Fibroblast of lung (primary cell): ENCODE results near the gene NGF. TPM values are rescaled to one million over a fixed set of nuclear protein-coding genes. Genes with fewer than 3 reads are reported as not detected.

Source experiments
- DNase-seq, 2 donors: peaks; one replicate each; pipeline versions ENCODE4 v3.0.0 to v3.0.0-alpha.2; 2010; ENCODE audit warnings: low read depth in 2 of 2
- H2AFZ ChIP-seq: 2 replicates; pipeline ENCODE4 v1.5.1; 2012; ENCODE audit warnings: low read length, control low read depth, inconsistent platforms
- H3K27ac ChIP-seq: 2 replicates; pipeline ENCODE4 v1.5.1; 2011; ENCODE audit warnings: low read length, control low read depth; ENCODE audit not compliant: insufficient read depth
- H3K27me3 ChIP-seq: 2 replicates; pipeline ENCODE4 v1.5.1; 2011; ENCODE audit warnings: mild to moderate bottlenecking, low read length; ENCODE audit not compliant: control insufficient read depth, insufficient read depth
- H3K36me3 ChIP-seq: 2 replicates; pipeline ENCODE4 v1.5.1; 2011; ENCODE audit warnings: low read length; ENCODE audit not compliant: control insufficient read depth, insufficient read depth
- H3K4me1 ChIP-seq: 2 replicates; pipeline ENCODE4 v1.5.1; 2011; ENCODE audit warnings: low read length; ENCODE audit not compliant: control insufficient read depth, insufficient read depth; ENCODE audit errors: extremely low read depth
- H3K4me2 ChIP-seq: 2 replicates; pipeline ENCODE4 v1.5.1; 2011; ENCODE audit warnings: low read length, control low read depth; ENCODE audit not compliant: insufficient read depth; ENCODE audit errors: extremely low read depth
- H3K4me3 ChIP-seq, 4 experiments: fragments of 200-600 bp in 1 of 4; sonication (generic) in 1 of 4; replicated peaks in 1 of 4; 2 replicates each; pipeline ENCODE4 v1.5.1; 2011 to 2016; ENCODE audit warnings: low read length in 4 of 4, low read depth in 3 of 4, mild to moderate bottlenecking in 3 of 4, control low read depth in 2 of 4, inconsistent platforms in 1 of 4, mixed read lengths in 1 of 4; ENCODE audit not compliant: insufficient read depth in 1 of 4; ENCODE audit errors: control extremely low read depth in 1 of 4
- H3K79me2 ChIP-seq: 2 replicates; pipeline ENCODE4 v1.5.1; 2012; ENCODE audit warnings: mild to moderate bottlenecking, low read length, inconsistent platforms; ENCODE audit not compliant: control insufficient read depth, insufficient read depth
- H3K9ac ChIP-seq: 2 replicates; pipeline ENCODE4 v1.5.1; 2011; ENCODE audit warnings: mild to moderate bottlenecking, low read length, control low read depth; ENCODE audit not compliant: insufficient read depth
- H3K9me3 ChIP-seq: 2 replicates; pipeline ENCODE4 v1.5.1; 2012; ENCODE audit warnings: low read depth, low read length; ENCODE audit not compliant: control insufficient read depth, insufficient read depth
- H4K20me1 ChIP-seq: 2 replicates; pipeline ENCODE4 v1.5.1; 2011; ENCODE audit warnings: low read length; ENCODE audit not compliant: control insufficient read depth, insufficient read depth; ENCODE audit errors: extremely low read depth
- CTCF ChIP-seq, 2 donors: IDR thresholded peaks in 1 of 2; conservative IDR thresholded peaks in 1 of 2; 1 replicate in 1 of 2; 2 replicates in 1 of 2; pipeline ENCODE4 v1.5.1; 2011 to 2012; ENCODE audit warnings: low read length in 2 of 2, control low read depth in 1 of 2, inconsistent platforms in 1 of 2, low read depth in 1 of 2, mild to moderate bottlenecking in 1 of 2
- EZH2 ChIP-seq: IDR thresholded peaks from 2 replicates; pipeline ENCODE4 v1.5.1; 2012; ENCODE audit warnings: low read length, control low read depth, mild to moderate bottlenecking; ENCODE audit errors: missing control alignments
- polyA plus RNA-seq, 2 donors: library from polyadenylated mRNA; depleted of rRNA in 1 of 2; stranded (reverse) in 1 of 2; unstranded in 1 of 2; fragments of >200 nt; gene quantifications; 2 replicates each; pipeline ENCODE4 v1.2.1, GENCODE V29; 2011 to 2012; ENCODE audit warnings: missing spikeins in 1 of 2
- total RNA-seq: library from RNA; depleted of rRNA; stranded (reverse); fragments of >200 nt; gene quantifications from 2 replicates; pipeline ENCODE4 v1.2.1, GENCODE V29; 2014

NGF gene
- total and polyA plus RNA-seq, 2 donors (not counting 1 experiment from before 2014, with no cell fraction given) = 4.0 to 17.6 TPM

GRCh38 chr1:115258302-115258866 is 79.7 kb downstream of the NGF start:
- H3K4me2 ChIP-seq = no peak overlapping the region
- peak; percentile 77 to 87 for DNase-seq
- H4K20me1 ChIP-seq = no peaks in the 10 kb centered on the region
- no peak overlapping the region for H2AFZ ChIP-seq
- H3K36me3 ChIP-seq = no peaks in the 10 kb centered on the region
- H3K27ac ChIP-seq = no peak overlapping the region
- H3K4me3 ChIP-seq = no peak overlapping the region
- H3K27me3 ChIP-seq = no peaks in the 10 kb centered on the region
- TF ChIP-seq EZH2 = no peak
- TF ChIP-seq CTCF (conservative IDR thresholded peaks at IDR 0.05 in 1 of 2, IDR thresholded peaks at IDR 0.05 in 1 of 2; ENCODE audit: low read depth in 1 of 2, low read length in 2 of 2) = no peak
- no peak overlapping the region for H3K9ac ChIP-seq
- H3K79me2 ChIP-seq = no peaks in the 10 kb centered on the region
- H3K4me1 ChIP-seq = no peaks in the 10 kb centered on the region
- H3K9me3 ChIP-seq = no peaks in the 10 kb centered on the region

- Histone ChIP-seq H3K79me2 (no peaks in the 10 kb centered on the region), H3K9ac (no peak overlapping the region), H3K4me3 (no peak overlapping the region), H2AFZ (no peak overlapping the region), H3K27ac (peak overlapping the region; percentile 13), H3K9me3 (no peaks in the 10 kb centered on the region), H3K36me3 (no peaks in the 10 kb centered on the region), H3K4me1 (no peaks in the 10 kb centered on the region), H3K27me3 (no peaks in the 10 kb centered on the region), H4K20me1 (no peaks in the 10 kb centered on the region), H3K4me2 (no peak overlapping the region)
- TF ChIP-seq EZH2 (no peak), CTCF (conservative IDR thresholded peaks at IDR 0.05 in 1 of 2, IDR thresholded peaks at IDR 0.05 in 1 of 2; ENCODE audit: low read depth in 1 of 2, low read length in 2 of 2) (no peak)
- peak in 1 of 2 donors; percentile 63 for DNase-seq
Observed at GRCh38 chr1:115257591-115257990, 80.5 kb downstream of the NGF start.

GRCh38 chr1:115255154-115255553 is 82.9 kb downstream of the NGF start:
- Histone ChIP-seq H3K9me3 (no peaks in the 10 kb centered on the region), H3K79me2 (no peaks in the 10 kb centered on the region), H3K4me2 (no peak overlapping the region), H3K27ac (no peak overlapping the region), H3K36me3 (no peaks in the 10 kb centered on the region), H3K4me1 (peaks cover 4% of the 10 kb centered on the region), H3K9ac (no peak overlapping the region), H3K27me3 (no peaks in the 10 kb centered on the region), H3K4me3 (no peak overlapping the region), H2AFZ (no peak overlapping the region), H4K20me1 (no peaks in the 10 kb centered on the region)
- no peak for TF ChIP-seq EZH2
- TF ChIP-seq CTCF (conservative IDR thresholded peaks at IDR 0.05 in 1 of 2, IDR thresholded peaks at IDR 0.05 in 1 of 2; ENCODE audit: low read depth in 1 of 2, low read length in 2 of 2) = no peak
- peak; percentile 36 to 70 for DNase-seq
